HepG2 (cell line): ENCODE results near the gene RHBDF2. TPM values are rescaled to one million over a fixed set of nuclear protein-coding genes. Genes with fewer than 3 reads are reported as not detected.

ENCODE experiments used
- AHR ChIP-seq: IDR thresholded peaks from 2 replicates; pipeline ENCODE4 v1.6.1; 2018; ENCODE audit warnings: missing genetic modification reagents, missing compliant biosample characterization
- CENPBD1 ChIP-seq: sonication (generic); formaldehyde crosslinking; IDR thresholded peaks from 2 replicates; pipeline ENCODE4 v1.8.0; 2022; ENCODE audit warnings: missing genetic modification reagents, low read depth, mild to moderate bottlenecking, borderline replicate concordance
- CSRNP2 ChIP-seq: sonication (generic); formaldehyde crosslinking; conservative IDR thresholded peaks from 2 replicates; pipeline ENCODE4 v1.8.0; 2022; ENCODE audit warnings: low read depth, missing genetic modification reagents
- DMTF1 ChIP-seq: sonication (generic); formaldehyde crosslinking; IDR thresholded peaks from 2 replicates; pipeline ENCODE4 v1.4.0; 2020; ENCODE audit warnings: mild to moderate bottlenecking, missing genetic modification reagents
- EHMT2 ChIP-seq: fragments of 200-600 bp; sonication (generic); IDR thresholded peaks from 2 replicates; pipeline ENCODE4 v1.7.0; 2017; ENCODE audit warnings: antibody characterized with exemption, low read depth, low read length, borderline replicate concordance
- ESRRA ChIP-seq: sonication (generic); formaldehyde crosslinking; IDR thresholded peaks from 2 replicates; pipeline ENCODE4 v1.5.1; 2020; ENCODE audit warnings: mild to moderate bottlenecking, low read depth, missing genetic modification reagents
- IRF1 ChIP-seq: sonication (generic); formaldehyde crosslinking; IDR thresholded peaks from 2 replicates; pipeline ENCODE4 v1.4.0; 2020; ENCODE audit warnings: low read depth, mild to moderate bottlenecking, missing genetic modification reagents
- KDM1A ChIP-seq: IDR thresholded peaks from 2 replicates; pipeline ENCODE4 v1.6.1; 2016; ENCODE audit warnings: missing compliant biosample characterization
- MIER3 ChIP-seq: IDR thresholded peaks from 2 replicates; pipeline ENCODE4 v1.6.1; 2016; ENCODE audit warnings: missing compliant biosample characterization, borderline replicate concordance
- MTF1 ChIP-seq: sonication (generic); formaldehyde crosslinking; IDR thresholded peaks from 2 replicates; pipeline ENCODE4 v1.5.0; 2020; ENCODE audit warnings: missing genetic modification reagents
- MXD4 ChIP-seq: IDR thresholded peaks from 2 replicates; pipeline ENCODE4 v1.6.1; 2016; ENCODE audit warnings: mild to moderate bottlenecking, missing biosample characterization, missing genetic modification reagents
- RBAK ChIP-seq: sonication (generic); formaldehyde crosslinking; IDR thresholded peaks from 2 replicates; pipeline ENCODE4 v1.5.1; 2020; ENCODE audit warnings: mild to moderate bottlenecking, missing genetic modification reagents
- RXRA ChIP-seq: sonication (generic); formaldehyde crosslinking; IDR thresholded peaks from 2 replicates; pipeline ENCODE4 v1.5.1; 2020; ENCODE audit warnings: missing genetic modification reagents
- SCMH1 ChIP-seq: sonication (generic); formaldehyde crosslinking; IDR thresholded peaks from 2 replicates; pipeline ENCODE4 v1.9.0; 2021; ENCODE audit warnings: missing genetic modification reagents, mild to moderate bottlenecking, borderline replicate concordance
- TAF15 ChIP-seq: fragments of 200-400 bp; formaldehyde crosslinking; IDR thresholded peaks from one replicate; pipeline ENCODE4 v1.6.1; 2018; ENCODE audit warnings: mild to moderate bottlenecking, low read depth, low read length; ENCODE audit not compliant: poor library complexity, severe bottlenecking
- TP53 ChIP-seq: sonication (generic); formaldehyde crosslinking; conservative IDR thresholded peaks from 2 replicates; pipeline ENCODE4 v1.4.0; 2020; ENCODE audit warnings: missing genetic modification reagents
- ZBTB33 ChIP-seq: sonication (generic); formaldehyde crosslinking; IDR thresholded peaks from 2 replicates; pipeline ENCODE4 v1.4.0; 2020; ENCODE audit warnings: missing genetic modification reagents
- ZEB1 ChIP-seq: IDR thresholded peaks from 2 replicates; pipeline ENCODE4 v1.6.1; 2012; ENCODE audit warnings: mild to moderate bottlenecking, low read depth, inconsistent platforms; ENCODE audit not compliant: insufficient replicate concordance
- ZNF18 ChIP-seq: sonication (generic); formaldehyde crosslinking; IDR thresholded peaks from 2 replicates; pipeline ENCODE4 v1.8.0; 2022; ENCODE audit warnings: mild to moderate bottlenecking, missing genetic modification reagents; ENCODE audit not compliant: insufficient replicate concordance
- ZNF430 ChIP-seq: sonication (generic); formaldehyde crosslinking; IDR thresholded peaks from 2 replicates; pipeline ENCODE4 v1.9.0; 2021; ENCODE audit warnings: mild to moderate bottlenecking, missing genetic modification reagents
- ZNF547 ChIP-seq: sonication (generic); formaldehyde crosslinking; IDR thresholded peaks from 2 replicates; pipeline ENCODE4 v1.5.1; 2020; ENCODE audit warnings: mild to moderate bottlenecking, missing genetic modification reagents
- ZNF607 ChIP-seq: sonication (generic); formaldehyde crosslinking; IDR thresholded peaks from 2 replicates; pipeline ENCODE4 v1.5.1; 2020; ENCODE audit warnings: missing genetic modification reagents, mild to moderate bottlenecking, borderline replicate concordance
- polyA plus RNA-seq, 8 experiments: library from polyadenylated mRNA; depleted of rRNA in 3 of 8; stranded (reverse) in 7 of 8; unstranded in 1 of 8; fragments of >200 nt; fragmentation: Illumina TruSeq in 4 of 8; extraction: Trizol in 4 of 8; gene quantifications; 2 replicates each; pipeline versions ENCODE4 v1.2.1 to v1.2.3, GENCODE V29; 2011 to 2016; ENCODE audit warnings: low read depth in 4 of 8, missing spikeins in 1 of 8, mixed read lengths in 1 of 8; ENCODE audit not compliant: insufficient read depth in 1 of 8
- total RNA-seq, 5 experiments: library from RNA; depleted of rRNA; stranded (reverse); fragments of >200 nt; fragmentation: Illumina TruSeq; extraction: Trizol; gene quantifications; 2 replicates each; pipeline ENCODE4 v1.2.3, GENCODE V29; 2016; ENCODE audit warnings: low read depth in 1 of 5

The RHBDF2 gene
- total and polyA plus RNA-seq, 2 of the 13 experiments (the other 11 are each of a cell fraction or from before 2014, with no cell fraction given) = 7.8 to 24.2 TPM

GRCh38 chr17:76499267-76499667 is 2.0 kb downstream of the RHBDF2 start (continued):
- TF ChIP-seq MXD4 (CRISPR knock-in tag) (peak; percentile 79), AHR (CRISPR knock-in tag) (no peak), ZNF607 (peak; percentile 71; the same call in 1 of the 2 replicates), IRF1 (CRISPR knock-in tag) (no peak), DMTF1 (no peak), EHMT2 (no peak), MTF1 (no peak), RXRA (CRISPR knock-in tag) (peak; percentile 93), SCMH1 (CRISPR knock-in tag) (no peak), ZNF18 (CRISPR knock-in tag) (peak; percentile 87), CENPBD1 (no peak), TP53 (0 out of 2 replicates have a peak, but pooled peaks have one; percentile 16), ZEB1 (peak; percentile 96), ZBTB33 (CRISPR knock-in tag) (peak; percentile 74), ZNF547 (CRISPR knock-in tag) (no peak; the same call in 1 of the 2 replicates), CSRNP2 (CRISPR knock-in tag) (no peak), ZNF430 (0 out of 2 replicates have a peak, but pooled peaks have one; percentile 67), TAF15 (no peak), RBAK (CRISPR knock-in tag) (no peak), MIER3 (CRISPR knock-in tag) (peak; percentile 91; the same call in 1 of the 2 replicates), KDM1A (CRISPR knock-in tag) (peak; percentile 81; the same call in 1 of the 2 replicates), ESRRA (CRISPR knock-in tag) (peak; percentile 47; the same call in 1 of the 2 replicates)
